ENCODE measurements around the gene CPPED1.
"Not testable (repeated sequence)": the region's sequence is repeated elsewhere in the genome, so short reads cannot be mapped to it uniquely, and the experiment has no call there.

The CPPED1 gene

DNA sequence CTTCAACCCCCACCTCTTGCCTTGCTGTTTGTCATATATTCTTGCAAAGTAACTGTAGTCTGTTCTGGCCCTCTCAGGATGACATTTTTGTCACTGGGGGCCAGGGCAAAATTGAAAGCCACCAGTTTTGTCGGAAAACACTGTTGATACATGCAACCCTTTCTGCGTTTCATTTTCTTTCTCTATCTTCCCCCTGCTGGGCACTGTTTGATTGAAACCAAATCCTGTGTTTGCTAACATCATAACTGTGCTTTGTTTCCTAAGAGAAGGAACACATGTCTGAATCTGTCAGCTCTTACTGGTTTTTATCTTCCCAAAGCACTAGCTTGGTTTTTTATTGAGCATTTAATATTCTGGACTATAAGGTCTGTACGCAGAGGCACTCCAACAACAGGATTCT, 11.7 kb upstream of the CPPED1 start:
- H3K4me3 ChIP-seq (ENCODE audit: low read depth, low read length), result no peak overlapping the region
- TF ChIP-seq, protein P1, sequence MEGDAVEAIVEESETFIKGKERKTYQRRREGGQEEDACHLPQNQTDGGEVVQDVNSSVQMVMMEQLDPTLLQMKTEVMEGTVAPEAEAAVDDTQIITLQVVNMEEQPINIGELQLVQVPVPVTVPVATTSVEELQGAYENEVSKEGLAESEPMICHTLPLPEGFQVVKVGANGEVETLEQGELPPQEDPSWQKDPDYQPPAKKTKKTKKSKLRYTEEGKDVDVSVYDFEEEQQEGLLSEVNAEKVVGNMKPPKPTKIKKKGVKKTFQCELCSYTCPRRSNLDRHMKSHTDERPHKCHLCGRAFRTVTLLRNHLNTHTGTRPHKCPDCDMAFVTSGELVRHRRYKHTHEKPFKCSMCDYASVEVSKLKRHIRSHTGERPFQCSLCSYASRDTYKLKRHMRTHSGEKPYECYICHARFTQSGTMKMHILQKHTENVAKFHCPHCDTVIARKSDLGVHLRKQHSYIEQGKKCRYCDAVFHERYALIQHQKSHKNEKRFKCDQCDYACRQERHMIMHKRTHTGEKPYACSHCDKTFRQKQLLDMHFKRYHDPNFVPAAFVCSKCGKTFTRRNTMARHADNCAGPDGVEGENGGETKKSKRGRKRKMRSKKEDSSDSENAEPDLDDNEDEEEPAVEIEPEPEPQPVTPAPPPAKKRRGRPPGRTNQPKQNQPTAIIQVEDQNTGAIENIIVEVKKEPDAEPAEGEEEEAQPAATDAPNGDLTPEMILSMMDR (IDR thresholded peaks at IDR 0.05; ENCODE audit: control insufficient read depth, extremely low read depth, insufficient read depth), result no peak
- no peak for DNase-seq (ENCODE audit: low read depth)

DNA sequence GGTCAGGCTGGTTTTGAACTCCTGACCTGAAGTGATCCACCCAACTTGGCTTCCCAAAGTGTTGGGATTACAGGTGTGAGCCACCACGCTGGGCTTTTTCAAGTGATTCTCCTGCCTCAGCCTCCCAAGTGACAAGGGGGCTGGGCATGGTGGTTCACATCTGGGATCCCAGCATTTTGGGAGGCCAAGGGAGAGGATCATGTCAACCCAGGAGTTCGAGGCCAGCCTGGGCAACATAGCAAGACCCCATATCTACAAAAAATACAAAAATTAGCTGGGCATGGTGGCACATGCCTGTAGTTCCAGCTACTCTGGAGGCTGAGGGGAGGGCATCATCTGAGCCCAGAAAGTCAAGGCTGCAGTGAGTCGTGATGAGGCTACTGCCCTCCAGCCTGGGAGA, 10.0 kb upstream of the CPPED1 start:
- H3K4me3 ChIP-seq (ENCODE audit: low read depth, low read length); DNase-seq (ENCODE audit: low read depth): not testable (repeated sequence)

DNA sequence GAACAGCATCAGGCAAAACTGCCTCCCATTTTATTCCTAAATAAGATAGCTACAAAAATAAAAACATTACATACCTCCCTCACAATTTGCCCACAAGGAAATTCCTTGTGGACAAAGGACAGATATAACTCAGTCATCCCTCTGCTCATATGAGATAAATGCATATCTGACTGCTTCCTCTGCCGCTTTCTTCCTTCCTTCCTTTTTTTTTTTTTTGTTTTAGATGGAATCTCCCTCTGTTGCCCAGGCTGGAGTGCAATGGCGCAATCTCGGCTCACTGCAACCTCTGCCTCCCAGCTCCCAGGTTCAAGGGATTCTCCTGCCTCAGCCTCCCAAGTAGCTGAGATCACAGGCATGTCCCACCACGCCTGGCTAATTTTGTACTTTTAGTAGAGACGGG, 9.6 kb upstream of the CPPED1 start:
- not testable (repeated sequence) for DNase-seq (ENCODE audit: low read depth); H3K4me3 ChIP-seq (ENCODE audit: low read depth, low read length)

DNA sequence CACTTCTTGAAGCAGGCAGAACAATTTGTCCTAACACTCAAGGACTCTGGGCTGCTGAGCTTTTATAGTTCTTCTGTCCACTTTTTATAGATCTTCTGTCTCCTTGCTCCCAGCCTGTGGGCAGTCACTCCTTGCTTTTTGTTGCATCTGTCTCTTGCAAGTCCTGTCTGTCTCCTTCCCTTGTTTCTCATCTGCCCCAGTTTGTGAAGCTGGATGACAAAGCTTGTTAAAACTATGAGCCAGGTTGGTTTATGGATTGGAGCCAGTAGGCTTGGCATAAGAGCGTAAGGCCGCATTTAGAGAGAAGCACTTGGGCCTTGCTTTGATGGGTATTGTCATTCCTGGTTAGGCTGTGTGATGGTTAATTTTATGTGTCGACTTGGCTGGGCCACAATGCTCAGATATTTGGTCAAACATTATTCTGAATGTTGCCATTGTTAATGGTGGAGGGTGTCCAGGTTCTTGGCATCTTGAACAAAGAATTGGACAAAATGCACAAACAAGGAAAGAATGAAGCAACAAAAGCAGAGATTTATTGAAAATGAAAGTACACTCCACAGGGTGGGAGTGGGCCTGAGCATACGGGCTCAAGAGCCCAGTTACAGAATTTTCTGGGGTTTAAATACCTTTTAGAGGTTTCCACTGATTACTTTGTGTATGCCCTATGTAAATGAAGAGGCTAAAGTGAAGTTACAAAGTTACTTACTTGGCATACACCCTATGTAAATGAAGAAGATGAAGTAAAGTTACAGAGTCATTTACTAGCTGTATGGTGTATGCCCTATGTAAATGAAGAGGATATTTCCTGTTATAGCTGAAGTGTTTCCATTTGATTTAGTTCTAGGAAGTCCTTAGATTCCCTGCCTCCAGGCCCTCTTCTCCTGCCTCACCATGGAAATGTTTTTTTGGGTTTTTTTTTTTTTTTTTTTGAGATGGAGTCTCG, 8.0 kb upstream of the CPPED1 start:
- H3K4me3 ChIP-seq (ENCODE audit: low read depth, low read length), result no peak overlapping the region
- DNase-seq (ENCODE audit: low read depth), result peak; percentile 87
- TF ChIP-seq, protein P1 (IDR thresholded peaks at IDR 0.05; ENCODE audit: control insufficient read depth, extremely low read depth, insufficient read depth), result no peak

DNA sequence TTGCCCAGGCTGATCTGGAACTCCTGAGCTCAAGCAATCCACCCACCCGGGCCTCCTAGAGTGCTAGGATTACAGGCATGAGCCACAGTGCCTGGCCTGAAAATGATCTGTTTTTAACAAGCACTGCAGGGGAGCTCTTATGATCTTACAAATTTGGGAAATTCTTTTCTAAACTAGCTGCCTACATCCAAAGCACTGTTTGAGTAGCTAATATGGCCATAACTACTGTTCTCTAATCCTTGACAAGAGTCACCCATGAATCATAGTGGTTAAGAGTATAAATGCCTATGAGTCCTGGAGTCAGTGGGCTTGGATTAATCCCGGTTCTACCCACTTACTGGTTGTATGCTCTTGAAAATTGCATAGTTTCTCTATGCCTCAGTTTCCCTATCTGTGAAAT, 1.4 kb upstream of the CPPED1 start:
- TF ChIP-seq, protein P1 (IDR thresholded peaks at IDR 0.05; ENCODE audit: control insufficient read depth, extremely low read depth, insufficient read depth), result no peak
- no peak overlapping the region for H3K4me3 ChIP-seq (ENCODE audit: low read depth, low read length)
- no peak for DNase-seq (ENCODE audit: low read depth)

DNA sequence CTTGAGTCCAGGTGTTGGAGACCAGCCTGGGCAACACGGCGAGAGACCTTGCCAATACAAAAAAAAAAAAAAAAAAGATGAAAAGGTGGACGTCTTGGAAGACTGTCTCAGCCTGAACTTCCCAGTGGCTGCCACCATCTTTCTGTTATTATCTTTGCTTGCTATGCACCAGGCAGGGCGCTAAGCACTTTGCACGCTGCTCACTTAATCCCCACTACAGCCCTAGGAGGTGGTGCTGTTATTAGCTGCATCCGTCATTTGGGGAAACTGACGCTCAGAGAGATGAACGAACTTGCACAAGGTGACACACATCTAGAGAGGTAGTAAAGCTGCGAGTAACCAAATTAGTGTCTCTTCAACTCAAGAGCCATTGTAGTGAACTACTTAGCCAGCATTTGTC, 708 bp upstream of the CPPED1 start:
- DNase-seq (ENCODE audit: low read depth), result no peak
- peak overlapping the region; percentile 78 for H3K4me3 ChIP-seq (ENCODE audit: low read depth, low read length)
- TF ChIP-seq, protein P1 (IDR thresholded peaks at IDR 0.05; ENCODE audit: control insufficient read depth, extremely low read depth, insufficient read depth), result no peak

DNA sequence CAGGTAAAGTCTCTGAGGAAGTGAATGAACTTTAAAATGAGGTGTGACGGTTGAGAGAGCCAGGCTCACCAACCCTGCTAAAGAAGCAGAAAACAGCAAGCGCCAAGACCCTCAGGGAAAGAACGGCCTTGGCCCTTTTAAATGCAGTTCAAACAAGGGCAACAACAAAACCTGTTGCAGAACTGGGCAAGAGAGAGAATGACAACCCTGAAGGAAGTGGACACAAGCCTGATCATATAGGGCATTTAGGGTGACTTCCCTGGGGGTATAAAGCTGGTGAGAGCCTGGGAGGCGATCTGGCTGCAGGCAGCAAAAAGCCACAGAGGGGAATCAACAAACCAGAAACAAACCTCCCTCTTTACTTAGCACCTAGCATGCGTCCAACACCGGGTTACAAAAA, 1.0 kb downstream of the CPPED1 start:
- TF ChIP-seq, protein P1 (IDR thresholded peaks at IDR 0.05; ENCODE audit: control insufficient read depth, extremely low read depth, insufficient read depth), result no peak
- DNase-seq (ENCODE audit: low read depth), result no peak
- peak overlapping the region; percentile 78 for H3K4me3 ChIP-seq (ENCODE audit: low read depth, low read length)

DNA sequence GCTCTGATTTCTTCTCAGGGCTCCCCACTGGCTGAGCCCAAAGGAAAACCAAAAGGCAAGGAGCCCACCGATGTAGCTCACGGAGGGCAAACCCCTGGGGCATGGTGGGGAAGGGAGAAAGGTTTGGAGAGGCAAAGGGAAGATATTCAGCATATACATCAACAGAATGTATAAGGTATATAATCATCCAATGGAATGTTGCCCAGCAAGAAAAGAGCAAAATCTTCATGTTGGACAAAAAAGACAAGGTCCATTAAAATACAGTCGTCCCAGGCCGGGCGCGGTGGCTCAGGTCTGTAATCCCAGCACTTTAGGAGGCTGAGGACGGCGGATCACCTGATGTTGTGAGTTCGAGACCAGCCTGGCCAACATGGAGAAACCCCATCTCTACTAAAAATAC, 1.6 kb downstream of the CPPED1 start:
- TF ChIP-seq, protein P1 (IDR thresholded peaks at IDR 0.05; ENCODE audit: control insufficient read depth, extremely low read depth, insufficient read depth), result no peak
- H3K4me3 ChIP-seq (ENCODE audit: low read depth, low read length), result peak overlapping the region; percentile 78
- no peak for DNase-seq (ENCODE audit: low read depth)
